ENCODE results near the gene NEK11.

GRCh38 chr3:131324923-131325322 is 298.2 kb downstream of the NEK11 start:
- TF ChIP-seq CTCF (IDR thresholded peaks at IDR 0.05): no peak
- TF ChIP-seq POLR2A (IDR thresholded peaks at IDR 0.05): no peak

All from prostate gland (tissue), 2 donors.